HPDE6-E6E7 (cell line): Measurements from ENCODE around the gene DNAH8.

Experiments
- DNase-seq: peaks from one replicate; pipeline ENCODE4 v3.0.0; 2011; ENCODE audit warnings: missing footprints; ENCODE audit errors: extremely low spot score

The DNAH8 gene

GRCh38 chr6:39051399-39052122, 336.4 kb downstream of the DNAH8 start:
- DNase-seq, result no peak

DNA sequence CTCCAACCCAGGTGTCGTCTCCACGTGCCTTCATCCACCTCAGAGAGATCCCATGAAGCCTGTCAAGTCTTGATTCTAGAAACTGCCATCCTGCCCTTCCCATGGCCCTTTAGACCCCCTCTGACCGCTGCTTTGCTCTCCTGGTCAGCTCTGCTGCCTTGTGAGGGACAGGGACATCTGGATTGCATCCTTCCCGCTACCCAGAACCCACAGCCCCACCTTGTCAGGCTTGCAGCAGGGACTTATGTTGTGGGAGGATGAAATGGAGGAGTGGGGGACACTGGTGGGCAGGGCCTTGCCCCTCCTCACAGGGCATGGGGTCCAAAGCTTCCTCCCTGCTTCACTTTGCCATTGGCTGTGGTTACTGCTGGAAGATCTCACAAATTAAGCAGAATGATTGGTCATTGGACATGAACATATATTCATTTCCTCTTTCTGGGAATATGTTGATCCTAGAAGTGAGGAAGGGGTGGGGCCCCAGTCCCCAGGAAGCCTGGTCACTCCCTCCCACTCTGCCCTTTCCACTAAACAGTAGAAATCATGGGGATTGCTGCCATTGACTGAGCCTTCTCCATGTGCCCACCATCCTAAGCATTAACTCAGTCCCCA, 338.0 kb downstream of the DNAH8 start:
- no peak for DNase-seq

- no peak for DNase-seq
Observed at GRCh38 chr6:39053854-39054576, 338.9 kb downstream of the DNAH8 start.

- DNase-seq, result no peak
Observed at GRCh38 chr6:39054577-39055142, 339.5 kb downstream of the DNAH8 start.

- DNase-seq, result no peak
Observed at GRCh38 chr6:39055661-39056060, 340.6 kb downstream of the DNAH8 start.

GRCh38 chr6:39056191-39056590, 341.1 kb downstream of the DNAH8 start:
- no peak for DNase-seq

DNA sequence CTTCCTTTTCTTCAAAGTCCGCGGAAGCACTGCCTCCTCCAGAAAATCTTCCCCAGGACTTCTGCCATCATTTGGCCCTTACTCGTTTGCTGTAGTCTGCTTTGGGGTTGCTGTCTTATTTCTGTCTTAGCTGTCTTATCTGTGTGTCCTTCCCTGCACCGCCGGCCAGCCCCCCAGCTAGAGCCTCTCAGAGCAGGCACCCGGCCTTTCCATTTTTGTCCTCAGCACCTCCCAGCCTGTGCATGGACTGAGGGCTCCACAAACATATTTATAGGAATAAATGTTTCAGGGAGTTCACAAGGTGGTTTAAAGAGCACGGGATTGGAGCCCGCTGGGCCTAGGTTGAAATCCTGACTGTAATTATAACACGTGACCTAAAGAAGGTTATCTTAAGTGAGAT, 341.6 kb downstream of the DNAH8 start:
- no peak for DNase-seq

GRCh38 chr6:39057251-39058155, 342.4 kb downstream of the DNAH8 start:
- no peak for DNase-seq

- DNase-seq, result no peak
Observed at GRCh38 chr6:39058471-39059147, 343.5 kb downstream of the DNAH8 start.

DNA sequence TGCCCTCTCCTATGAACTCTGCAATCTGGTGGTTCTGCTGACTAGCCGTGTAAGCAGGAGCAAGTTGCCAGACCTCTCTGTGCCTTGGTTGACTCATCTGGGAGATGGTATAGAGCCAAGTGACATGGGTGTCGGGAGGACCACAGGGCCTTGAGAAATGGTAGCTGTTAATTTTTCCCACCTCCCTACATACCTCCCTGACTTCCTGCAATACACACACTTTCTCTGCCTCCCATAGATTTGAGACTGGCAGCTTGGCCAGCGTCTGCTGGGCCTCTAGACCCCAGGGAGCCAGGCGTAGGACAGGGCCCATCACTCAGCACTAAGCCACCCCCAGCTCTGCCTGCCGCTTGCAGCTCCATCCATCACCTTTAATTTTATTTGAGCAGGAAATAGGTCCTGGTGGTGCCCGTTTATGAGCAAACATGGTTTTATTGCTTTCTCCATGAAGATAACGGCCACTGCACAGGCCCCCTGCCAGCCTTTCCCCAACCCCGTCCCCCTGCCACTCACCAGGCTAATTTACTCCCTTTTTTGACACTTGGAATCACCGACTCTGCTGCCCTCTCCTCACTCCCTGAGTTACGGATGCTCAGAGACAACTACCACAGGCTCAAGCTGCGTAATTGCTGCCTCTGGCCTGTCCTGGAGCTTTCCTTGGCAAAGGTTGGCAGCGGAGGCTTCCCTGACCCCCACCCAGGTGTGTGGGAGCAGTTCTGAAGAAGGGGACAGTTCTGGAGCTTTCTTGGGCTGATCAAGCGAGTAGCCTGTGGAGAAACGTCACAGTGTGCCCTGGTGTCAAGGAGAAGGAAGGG, 344.6 kb downstream of the DNAH8 start:
- DNase-seq, result no peak

- DNase-seq, result no peak
Observed at GRCh38 chr6:39060467-39061160, 345.5 kb downstream of the DNAH8 start.

- DNase-seq, result no peak
Observed at GRCh38 chr6:39061182-39061581, 346.1 kb downstream of the DNAH8 start.

DNA sequence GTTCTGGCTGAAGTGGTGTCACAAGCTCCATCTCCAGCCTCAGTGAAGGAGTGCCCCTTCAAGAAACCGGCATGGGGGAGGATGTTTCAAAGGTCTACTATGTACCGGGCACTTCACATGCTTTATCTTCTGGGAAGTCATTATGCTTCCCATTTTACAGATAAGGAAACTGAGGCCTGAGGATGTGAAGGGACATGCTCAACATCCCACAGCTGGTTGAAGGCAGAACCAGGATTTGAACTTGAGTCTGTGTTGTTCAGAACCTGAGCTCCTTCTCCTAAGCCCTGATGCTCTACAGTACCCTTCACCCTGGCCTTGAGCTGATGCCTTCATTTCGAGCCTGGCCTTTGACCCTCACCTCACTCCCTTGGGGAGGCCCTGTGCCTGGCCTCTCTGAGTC, 346.5 kb downstream of the DNAH8 start:
- DNase-seq, result no peak

GRCh38 chr6:39062014-39062740, 347.1 kb downstream of the DNAH8 start:
- DNase-seq, result no peak

- DNase-seq, result no peak
Observed at GRCh38 chr6:39063526-39063925, 348.4 kb downstream of the DNAH8 start.

DNA sequence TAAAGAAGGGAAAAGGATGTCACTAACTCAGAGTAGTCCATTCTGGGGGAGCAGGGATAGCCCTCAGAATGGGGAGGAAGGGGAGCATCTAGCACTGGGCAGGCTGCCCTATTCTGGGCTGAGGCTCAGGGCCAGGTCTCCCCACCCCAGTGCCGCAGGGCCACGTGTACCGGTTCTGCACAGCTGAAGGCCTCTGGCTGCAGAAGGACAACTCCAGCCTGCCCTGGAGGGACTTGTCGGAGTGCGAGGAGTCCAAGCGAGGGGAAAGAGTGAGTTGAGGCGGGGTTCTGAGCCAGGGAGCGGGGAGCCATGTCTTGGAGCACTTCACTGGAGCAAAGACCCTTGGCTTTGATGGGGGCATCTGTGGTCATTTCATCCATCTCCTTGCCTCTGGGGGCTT, 350.4 kb downstream of the DNAH8 start:
- DNase-seq, result no peak

DNA sequence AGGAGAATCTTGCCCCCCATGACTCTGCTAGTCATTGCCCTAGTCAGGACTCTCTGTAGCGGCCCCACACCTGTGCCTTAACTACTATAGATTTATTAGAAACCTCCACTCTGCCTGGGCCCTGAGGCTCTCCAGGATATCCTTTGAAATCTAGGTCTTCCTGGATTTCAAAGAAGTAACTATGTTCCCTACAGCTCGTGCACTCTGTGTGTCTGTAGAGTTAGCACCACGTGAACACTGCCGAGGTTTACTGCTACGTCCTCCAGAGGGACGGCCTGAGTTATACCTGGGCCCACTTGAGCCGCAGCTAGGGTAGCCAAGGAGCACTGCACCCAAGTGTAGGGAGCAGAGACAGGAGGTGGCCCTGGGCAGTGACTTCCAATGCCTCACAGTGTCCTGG, 353.3 kb downstream of the DNAH8 start:
- no peak for DNase-seq

GRCh38 chr6:39072830-39073229, 357.7 kb downstream of the DNAH8 start:
- no peak for DNase-seq
